Body of pancreas (tissue), 4 donors: ENCODE measurements around the gene UBE2E2. TPM values are rescaled to one million over a fixed set of nuclear protein-coding genes. Genes with fewer than 3 reads are reported as not detected.

Experiments
- ATAC-seq: fragments of 150-250 bp; one replicate; pipeline ENCODE4 v1.9.1; 2016
- DNase-seq, 4 donors: peaks; one replicate each; pipeline ENCODE4 v3.0.0-alpha.2; 2019
- H3K27ac ChIP-seq, 4 donors: fragments of 200-600 bp; sonication (generic); 1 replicate in 3 of 4; 2 replicates in 1 of 4; pipeline versions ENCODE4 v1.5.1 to v1.6.1; 2016 to 2019; ENCODE audit warnings: mild to moderate bottlenecking in 1 of 4, mixed read lengths in 1 of 4, moderate library complexity in 1 of 4
- H3K27me3 ChIP-seq, 2 donors: fragments of 200-600 bp; sonication (generic); one replicate each; pipeline ENCODE4 v1.6.0; 2016; ENCODE audit warnings: mild to moderate bottlenecking in 1 of 2
- H3K36me3 ChIP-seq, 2 donors: fragments of 200-600 bp; sonication (generic); replicated peaks in 1 of 2; 2 replicates each; pipeline ENCODE4 v1.5.1; 2016; ENCODE audit warnings: low read depth in 2 of 2; ENCODE audit not compliant: insufficient read depth in 1 of 2
- H3K4me1 ChIP-seq: fragments of 200-600 bp; sonication (generic); one replicate; pipeline ENCODE4 v1.6.0; 2016
- H3K4me3 ChIP-seq, 2 donors: fragments of 200-600 bp; sonication (generic); 1 replicate in 1 of 2; 2 replicates in 1 of 2; pipeline ENCODE4 v1.5.1; 2016 to 2019
- H3K9me3 ChIP-seq, 3 donors: fragments of 200-600 bp; sonication (generic); 1 replicate in 2 of 3; 2 replicates in 1 of 3; pipeline ENCODE4 v1.5.1; 2016
- CTCF ChIP-seq, 7 experiments: fragments of 450-650 bp in 4 of 7; fragments of 200-600 bp in 3 of 7; sonication (generic) in 3 of 7; IDR thresholded peaks; one replicate each; pipeline ENCODE4 v1.5.1; 2016 to 2019; ENCODE audit warnings: antibody characterized with exemption in 7 of 7
- POLR2A ChIP-seq, 3 donors: fragments of 450-650 bp; IDR thresholded peaks; one replicate each; pipeline ENCODE4 v1.6.1; 2016; ENCODE audit warnings: antibody characterized with exemption in 3 of 3, mild to moderate bottlenecking in 2 of 3
- WGBS, 2 donors: methylation state at CpG; one replicate each; pipeline ENCODE4 v1.1.5; 2017; 5-methylcytosine and 5-hydroxymethylcytosine counted together
- intact Hi-C: fragments of 100-400 bp; cut with DNase I; formaldehyde crosslinking; loops from one replicate; pipeline ENCODE4 v1.15.1; 2023
- total RNA-seq, 2 donors: library from RNA; depleted of rRNA; stranded (reverse); fragments of >200 nt; gene quantifications; one replicate each; pipeline ENCODE4 v1.1.0, GENCODE V29; 2016

Gene UBE2E2
- total RNA-seq, 2 donors from 2014 or later: 7.8 to 23.7 TPM

GRCh38 chr3:23587513-23587912, 384.4 kb downstream of the UBE2E2 start:
- no peak for ATAC-seq

GRCh38 chr3:23588547-23588946, 385.4 kb downstream of the UBE2E2 start:
- 29 to 47% methylated on average over 3 of the region's 3 CpGs for WGBS, 2 donors
- TF ChIP-seq CTCF (IDR thresholded peaks at IDR 0.05) (no peak), POLR2A (IDR thresholded peaks at IDR 0.05) (no peak)
- H3K4me3 ChIP-seq: no peak overlapping the region
- no peaks in the 10 kb centered on the region for H3K36me3 ChIP-seq
- H3K9me3 ChIP-seq: no peaks in the 10 kb centered on the region
- intact Hi-C loops: no loop called here
- no peaks in the 10 kb centered on the region for H3K4me1 ChIP-seq
- no peaks in the 10 kb centered on the region for H3K27me3 ChIP-seq
- ATAC-seq (no peak), DNase-seq (no peak)
- no peak overlapping the region for H3K27ac ChIP-seq

More at GRCh38 chr3:23587513-23587912, 384.4 kb downstream of the UBE2E2 start:
- 84 to 88% methylated on average over 3 of the region's 3 CpGs for WGBS, 2 donors
- Histone ChIP-seq H3K27ac (no peak overlapping the region), H3K27me3 (no peaks in the 10 kb centered on the region), H3K4me1 (no peaks in the 10 kb centered on the region), H3K9me3 (no peaks in the 10 kb centered on the region), H3K36me3 (no peaks in the 10 kb centered on the region), H3K4me3 (no peak overlapping the region)
- no peak for DNase-seq
- intact Hi-C loops: no loop called here
- TF ChIP-seq CTCF (IDR thresholded peaks at IDR 0.05): no peak
- no peak for TF ChIP-seq POLR2A (IDR thresholded peaks at IDR 0.05)

- Histone ChIP-seq H3K27me3 (no peaks in the 10 kb centered on the region), H3K4me3 (no peak overlapping the region), H3K9me3 (no peaks in the 10 kb centered on the region), H3K36me3 (no peaks in the 10 kb centered on the region), H3K4me1 (no peaks in the 10 kb centered on the region), H3K27ac (no peak overlapping the region)
- intact Hi-C loops: no loop called here
- ATAC-seq (no peak), DNase-seq (no peak)
- WGBS, 2 donors: 93 to 94% methylated on average over 10 of the region's 10 CpGs
- no peak for TF ChIP-seq POLR2A (IDR thresholded peaks at IDR 0.05)
- TF ChIP-seq CTCF (IDR thresholded peaks at IDR 0.05): no peak
Measured at GRCh38 chr3:23589602-23590001, 386.5 kb downstream of the UBE2E2 start.

- no peak overlapping the region for H3K27ac ChIP-seq
- intact Hi-C loops: no loop called here
- DNase-seq (no peak), ATAC-seq (no peak)
- H3K36me3 ChIP-seq: no peaks in the 10 kb centered on the region
- TF ChIP-seq CTCF (IDR thresholded peaks at IDR 0.05) (no peak), POLR2A (IDR thresholded peaks at IDR 0.05) (no peak)
- H3K27me3 ChIP-seq: no peaks in the 10 kb centered on the region
- no peak overlapping the region for H3K4me3 ChIP-seq
- 74 to 82% methylated on average over 8 of the region's 8 CpGs for WGBS, 2 donors
- H3K9me3 ChIP-seq: no peaks in the 10 kb centered on the region
- no peaks in the 10 kb centered on the region for H3K4me1 ChIP-seq
Measured at GRCh38 chr3:23590424-23591273, 387.5 kb downstream of the UBE2E2 start.

GRCh38 chr3:23591374-23591773, 388.2 kb downstream of the UBE2E2 start:
- Histone ChIP-seq H3K9me3 (no peaks in the 10 kb centered on the region), H3K4me1 (no peaks in the 10 kb centered on the region), H3K27me3 (no peaks in the 10 kb centered on the region), H3K36me3 (no peaks in the 10 kb centered on the region), H3K4me3 (no peak overlapping the region), H3K27ac (no peak overlapping the region)
- intact Hi-C loops: no loop called here
- DNase-seq: no peak
- TF ChIP-seq POLR2A (IDR thresholded peaks at IDR 0.05) (no peak), CTCF (IDR thresholded peaks at IDR 0.05) (no peak)
- ATAC-seq: no peak
- 83 to 84% methylated on average over 2 of the region's 2 CpGs for WGBS, 2 donors
